PC-3 (cell line): ENCODE results near the gene LRBA. TPM values are rescaled to one million over a fixed set of nuclear protein-coding genes. Genes with fewer than 3 reads are reported as not detected.

Experiments used
- ATAC-seq: fragments of 200-7000 bp; cut with Tn5 transposase; 2 replicates; pipeline ENCODE4 v1.9.1; 2020; ENCODE audit warnings: mild to moderate bottlenecking, moderate library complexity
- BruUV-seq: library from RNA; stranded (reverse); fragments of 400-500 nt; replicated peaks from 2 replicates; lab custom pipeline; 2021; lab: Mats Ljungman, UMichigan
- CTCF ChIA-PET: fragments of 300-600 bp; sonication (Branson Sonifier 250); formaldehyde crosslinking; loops from one replicate; lab custom pipeline; 2022; ENCODE audit warnings: antibody characterized with exemption; lab: Charles Lee
- POLR2A ChIA-PET: fragments of 300-600 bp; sonication (Branson Sonifier 250); formaldehyde crosslinking; loops from one replicate; lab custom pipeline; 2022; ENCODE audit warnings: antibody characterized with exemption; ENCODE audit not compliant: unreplicated experiment; lab: Charles Lee
- DNase-seq: peaks from one replicate; pipeline ENCODE4 v3.0.0-alpha.2; 2015
- H2AFZ ChIP-seq: fragments of 300-600 bp; sonication (generic); 2 replicates; pipeline ENCODE4 v1.6.0; 2016; ENCODE audit warnings: antibody characterized with exemption, low read length
- H3F3A ChIP-seq: fragments of 300-600 bp; sonication (generic); one replicate; pipeline ENCODE4 v1.6.0; 2017; ENCODE audit warnings: antibody characterized with exemption, low read length, control low read depth, mild to moderate bottlenecking; ENCODE audit not compliant: unreplicated experiment
- H3K27ac ChIP-seq: fragments of 300-600 bp; sonication (generic); 2 replicates; pipeline ENCODE4 v1.5.1; 2016; ENCODE audit warnings: mild to moderate bottlenecking, low read length
- H3K27me3 ChIP-seq: fragments of 300-600 bp; sonication (generic); 2 replicates; pipeline ENCODE4 v1.6.1; 2016; ENCODE audit warnings: low read length, mixed read lengths
- H3K36me3 ChIP-seq: fragments of 300-600 bp; sonication (generic); 2 replicates; pipeline ENCODE4 v1.6.1; 2016; ENCODE audit warnings: low read depth, mixed run types, low read length, mixed read lengths
- H3K4me1 ChIP-seq: fragments of 300-600 bp; sonication (generic); 2 replicates; pipeline ENCODE4 v1.5.1; 2016; ENCODE audit warnings: low read length; ENCODE audit not compliant: insufficient read depth
- H3K4me2 ChIP-seq: fragments of 300-600 bp; sonication (generic); 2 replicates; pipeline ENCODE4 v1.6.0; 2016; ENCODE audit warnings: low read length
- H3K4me3 ChIP-seq: fragments of 300-600 bp; sonication (generic); 2 replicates; pipeline ENCODE4 v1.5.1; 2016; ENCODE audit warnings: mild to moderate bottlenecking, low read length, mixed read lengths
- H3K79me2 ChIP-seq: fragments of 300-600 bp; sonication (generic); 2 replicates; pipeline ENCODE4 v1.6.1; 2017; ENCODE audit warnings: low read length, mixed read lengths
- H3K9ac ChIP-seq: fragments of 300-600 bp; sonication (generic); 2 replicates; pipeline ENCODE4 v1.6.0; 2016; ENCODE audit warnings: mild to moderate bottlenecking, low read length
- H3K9me2 ChIP-seq: fragments of 300-600 bp; sonication (generic); replicated peaks from 2 replicates; pipeline ENCODE4 v1.6.1; 2016; ENCODE audit warnings: mixed run types, low read length, mixed read lengths
- H3K9me3 ChIP-seq: fragments of 300-600 bp; sonication (generic); 2 replicates; pipeline ENCODE4 v1.6.1; 2016; ENCODE audit warnings: low read length, mixed read lengths
- H4K20me1 ChIP-seq: fragments of 300-600 bp; sonication (generic); 2 replicates; pipeline ENCODE4 v1.6.1; 2016; ENCODE audit warnings: low read length, mixed read lengths
- EZH2 ChIP-seq: fragments of 300-600 bp; sonication (generic); IDR thresholded peaks from one replicate; pipeline ENCODE4 v1.6.1; 2017; ENCODE audit warnings: antibody characterized with exemption, mild to moderate bottlenecking, low read length; ENCODE audit not compliant: unreplicated experiment
- EZH2phosphoT487 ChIP-seq: fragments of 300-600 bp; sonication (generic); IDR thresholded peaks from 2 replicates; pipeline ENCODE4 v1.6.1; 2018; ENCODE audit warnings: mild to moderate bottlenecking, antibody characterized with exemption, low read length, borderline replicate concordance
- intact Hi-C: fragments of 100-400 bp; cut with micrococcal nuclease; formaldehyde crosslinking; loops from 2 replicates; pipeline ENCODE4 v1.9.0; 2023
- total RNA-seq: library from RNA; depleted of rRNA; stranded (reverse); fragments of >200 nt; gene quantifications from 2 replicates; pipeline ENCODE4 v1.2.3, GENCODE V29; 2014
- TF ChIP-seq, protein P1 (sequence below): fragments of 300-600 bp; sonication (generic); conservative IDR thresholded peaks from 2 replicates; pipeline ENCODE4 v1.5.1; 2017; ENCODE audit warnings: antibody characterized with exemption, low read depth, mild to moderate bottlenecking, low read length

Gene LRBA
- total RNA-seq, 1 experiment from 2014 or later = 40.8 TPM

DNA sequence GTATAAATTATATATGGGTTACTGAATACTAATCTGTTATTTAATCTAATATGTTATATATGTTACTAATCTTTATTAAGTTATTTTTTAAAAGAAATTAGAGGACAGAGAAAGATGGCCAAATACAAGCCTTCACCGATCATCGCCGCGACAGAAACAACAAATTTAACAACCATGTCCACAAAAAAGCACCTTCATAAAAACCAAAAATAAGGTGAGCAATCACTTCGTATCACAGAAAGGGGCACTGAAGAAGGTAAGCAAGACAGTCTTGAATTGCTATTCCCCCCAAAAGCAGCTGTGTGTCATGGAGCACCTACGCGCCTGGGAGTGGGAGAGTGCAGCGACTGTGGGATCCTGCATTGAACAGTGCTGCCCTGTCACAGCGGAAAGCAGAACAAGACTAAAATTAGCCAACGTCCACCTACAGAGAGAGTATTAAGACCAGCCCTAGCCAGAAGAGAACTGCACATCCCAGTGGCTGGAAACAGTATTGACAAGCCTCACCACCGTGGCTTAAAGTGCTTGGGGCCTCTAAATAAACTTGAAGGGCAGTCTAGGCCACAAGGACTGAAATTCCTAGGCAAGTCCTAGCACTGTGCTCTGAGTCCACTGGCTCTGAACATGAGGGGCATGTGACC is 38.5 kb downstream of the LRBA start:
- Histone ChIP-seq H3F3A (no peaks in the 10 kb centered on the region), H3K9ac (no peak overlapping the region), H3K9me3 (no peaks in the 10 kb centered on the region), H3K9me2 (no peaks in the 10 kb centered on the region), H2AFZ (no peak overlapping the region), H3K27ac (no peak overlapping the region), H3K4me1 (0 out of 2 replicates have a peak, but pooled peaks cover 3% of the 10 kb centered on the region), H3K36me3 (no peaks in the 10 kb centered on the region), H3K27me3 (no peaks in the 10 kb centered on the region), H3K4me2 (no peak overlapping the region), H3K4me3 (no peak overlapping the region), H4K20me1 (0 out of 2 replicates have a peak, but pooled peaks cover 11% of the 10 kb centered on the region), H3K79me2 (peaks cover 79% of the 10 kb centered on the region)
- intact Hi-C loops = no loop called here
- no peak for TF ChIP-seq EZH2phosphoT487
- no peak for TF ChIP-seq EZH2
- TF ChIP-seq, protein P1, sequence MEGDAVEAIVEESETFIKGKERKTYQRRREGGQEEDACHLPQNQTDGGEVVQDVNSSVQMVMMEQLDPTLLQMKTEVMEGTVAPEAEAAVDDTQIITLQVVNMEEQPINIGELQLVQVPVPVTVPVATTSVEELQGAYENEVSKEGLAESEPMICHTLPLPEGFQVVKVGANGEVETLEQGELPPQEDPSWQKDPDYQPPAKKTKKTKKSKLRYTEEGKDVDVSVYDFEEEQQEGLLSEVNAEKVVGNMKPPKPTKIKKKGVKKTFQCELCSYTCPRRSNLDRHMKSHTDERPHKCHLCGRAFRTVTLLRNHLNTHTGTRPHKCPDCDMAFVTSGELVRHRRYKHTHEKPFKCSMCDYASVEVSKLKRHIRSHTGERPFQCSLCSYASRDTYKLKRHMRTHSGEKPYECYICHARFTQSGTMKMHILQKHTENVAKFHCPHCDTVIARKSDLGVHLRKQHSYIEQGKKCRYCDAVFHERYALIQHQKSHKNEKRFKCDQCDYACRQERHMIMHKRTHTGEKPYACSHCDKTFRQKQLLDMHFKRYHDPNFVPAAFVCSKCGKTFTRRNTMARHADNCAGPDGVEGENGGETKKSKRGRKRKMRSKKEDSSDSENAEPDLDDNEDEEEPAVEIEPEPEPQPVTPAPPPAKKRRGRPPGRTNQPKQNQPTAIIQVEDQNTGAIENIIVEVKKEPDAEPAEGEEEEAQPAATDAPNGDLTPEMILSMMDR = no peak
- ChIA-PET POLR2A (interaction anchor here (0.6 kb wide), 1 partner anchor 14 kb away, joined by 6 read pairs; no protein-coding TSS in a partner anchor), CTCF (no interaction called here)
- BruUV-seq = no TSS peak
- DNase-seq (no peak), ATAC-seq (peak; percentile 22; the same call in 1 of the 2 replicates)

- Histone ChIP-seq H3K9ac (no peak overlapping the region), H3K79me2 (peaks cover 86% of the 10 kb centered on the region), H3K9me2 (no peaks in the 10 kb centered on the region), H3K4me3 (no peak overlapping the region), H4K20me1 (0 out of 2 replicates have a peak, but pooled peaks cover 11% of the 10 kb centered on the region), H3K4me2 (no peak overlapping the region), H3K27me3 (no peaks in the 10 kb centered on the region), H3F3A (no peaks in the 10 kb centered on the region), H3K4me1 (0 out of 2 replicates have a peak, but pooled peaks cover 3% of the 10 kb centered on the region), H2AFZ (no peak overlapping the region), H3K9me3 (no peaks in the 10 kb centered on the region), H3K27ac (no peak overlapping the region), H3K36me3 (no peaks in the 10 kb centered on the region)
- DNase-seq = no peak
- TF ChIP-seq EZH2 (no peak), EZH2phosphoT487 (no peak)
- TF ChIP-seq, protein P1 = no peak
- BruUV-seq = no TSS peak
- CTCF ChIA-PET = interaction anchor here (0.8 kb wide), 1 partner anchor 13 kb away, joined by 4 read pairs; no protein-coding TSS in a partner anchor
- POLR2A ChIA-PET = no interaction called here
- ATAC-seq = peak; percentile 50
- intact Hi-C loops = no loop called here
Measured at GRCh38 chr4:150974750-150975149, 40.3 kb downstream of the LRBA start.

DNA sequence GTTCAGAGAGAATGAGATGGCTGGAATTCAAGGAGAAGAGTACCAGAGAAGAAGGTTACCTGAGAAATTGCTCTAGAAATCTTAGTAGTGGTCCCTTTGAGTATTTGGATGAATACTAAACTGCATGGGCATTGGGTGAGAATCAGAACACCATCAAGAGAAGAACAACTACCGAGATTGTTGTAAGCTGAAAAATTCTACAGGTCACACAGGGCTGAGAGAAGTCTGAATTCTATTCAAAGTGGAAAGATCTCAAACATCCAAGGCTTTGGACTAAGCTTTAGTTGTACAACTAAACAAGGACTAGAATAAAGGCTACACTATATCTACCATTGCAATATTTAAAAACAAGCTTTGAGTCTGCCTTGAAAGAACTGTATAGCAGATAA is 40.8 kb downstream of the LRBA start:
- no TSS peak for BruUV-seq
- Histone ChIP-seq H3K27me3 (no peaks in the 10 kb centered on the region), H3K36me3 (no peaks in the 10 kb centered on the region), H3K9me2 (no peaks in the 10 kb centered on the region), H3K9me3 (no peaks in the 10 kb centered on the region), H3K9ac (no peak overlapping the region), H3K27ac (no peak overlapping the region), H3K79me2 (peaks cover 85% of the 10 kb centered on the region), H3K4me3 (no peak overlapping the region), H3K4me2 (no peak overlapping the region), H3K4me1 (0 out of 2 replicates have a peak, but pooled peaks cover 3% of the 10 kb centered on the region), H4K20me1 (0 out of 2 replicates have a peak, but pooled peaks cover 11% of the 10 kb centered on the region), H3F3A (no peaks in the 10 kb centered on the region), H2AFZ (no peak overlapping the region)
- intact Hi-C loops = no loop called here
- TF ChIP-seq, protein P1 = no peak
- no peak for TF ChIP-seq EZH2phosphoT487
- no peak for TF ChIP-seq EZH2
- no peak for DNase-seq
- ChIA-PET POLR2A (no interaction called here), CTCF (no interaction called here)
- no peak for ATAC-seq
